Fibroblast of skin of back (primary cell): Measurements from ENCODE around the gene FRMD4A. TPM values are rescaled to one million over a fixed set of nuclear protein-coding genes. Genes with fewer than 3 reads are reported as not detected.

Source experiments
- DNase-seq: peaks from one replicate; pipeline ENCODE4 v3.0.0-alpha.2; 2013
- polyA plus RNA-seq, 2 experiments: library from polyadenylated mRNA; unstranded; fragments of 120-200 nt; gene quantifications; one replicate each; pipeline ENCODE4 v1.2.1, GENCODE V29; 2013; ENCODE audit not compliant: insufficient read length in 2 of 2

The FRMD4A gene
- polyA plus RNA-seq (2013, experiment 1 of 2; ENCODE audit: insufficient read length): 63.3 TPM
- polyA plus RNA-seq (2013, experiment 2 of 2; ENCODE audit: insufficient read length): 60.3 TPM

- no peak for DNase-seq
Measured at GRCh38 chr10:14330388-14331061, at the start of gene FRMD4A. TSS of gene FRMD4A (minus strand) at chr10:14330924.

- no peak for DNase-seq
Measured at GRCh38 chr10:14379556-14380280, 49.0 kb upstream of the FRMD4A start.

DNA sequence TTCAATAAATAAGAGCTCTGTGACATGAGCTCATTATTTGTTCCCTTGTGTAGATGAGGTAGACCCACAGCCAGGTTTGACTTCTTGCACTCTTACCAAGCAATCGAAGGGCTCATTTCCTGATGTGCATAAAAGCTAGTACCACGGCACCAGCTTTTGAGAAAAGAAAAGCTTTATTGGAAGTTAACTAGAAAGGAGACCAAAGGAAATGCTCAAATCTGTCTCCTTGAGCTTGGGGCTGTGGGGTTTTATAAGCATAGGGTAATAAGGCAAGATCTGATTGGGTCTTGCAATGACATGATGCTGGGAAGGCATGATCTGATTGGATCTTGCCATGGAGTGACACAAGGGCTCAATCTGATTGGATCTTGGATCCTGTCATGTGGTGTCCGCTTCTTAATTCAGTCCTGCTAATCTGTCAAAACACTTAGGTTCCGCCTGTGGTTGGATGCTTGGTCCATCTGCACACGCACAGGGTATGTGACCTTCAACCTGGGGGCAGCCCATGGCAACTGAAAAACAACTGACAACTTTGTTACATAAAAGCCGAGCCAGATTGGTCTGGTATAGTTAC is 47.8 kb upstream of the FRMD4A start:
- DNase-seq: no peak

- DNase-seq: no peak
Measured at GRCh38 chr10:14377591-14378175, 47.0 kb upstream of the FRMD4A start.

DNA sequence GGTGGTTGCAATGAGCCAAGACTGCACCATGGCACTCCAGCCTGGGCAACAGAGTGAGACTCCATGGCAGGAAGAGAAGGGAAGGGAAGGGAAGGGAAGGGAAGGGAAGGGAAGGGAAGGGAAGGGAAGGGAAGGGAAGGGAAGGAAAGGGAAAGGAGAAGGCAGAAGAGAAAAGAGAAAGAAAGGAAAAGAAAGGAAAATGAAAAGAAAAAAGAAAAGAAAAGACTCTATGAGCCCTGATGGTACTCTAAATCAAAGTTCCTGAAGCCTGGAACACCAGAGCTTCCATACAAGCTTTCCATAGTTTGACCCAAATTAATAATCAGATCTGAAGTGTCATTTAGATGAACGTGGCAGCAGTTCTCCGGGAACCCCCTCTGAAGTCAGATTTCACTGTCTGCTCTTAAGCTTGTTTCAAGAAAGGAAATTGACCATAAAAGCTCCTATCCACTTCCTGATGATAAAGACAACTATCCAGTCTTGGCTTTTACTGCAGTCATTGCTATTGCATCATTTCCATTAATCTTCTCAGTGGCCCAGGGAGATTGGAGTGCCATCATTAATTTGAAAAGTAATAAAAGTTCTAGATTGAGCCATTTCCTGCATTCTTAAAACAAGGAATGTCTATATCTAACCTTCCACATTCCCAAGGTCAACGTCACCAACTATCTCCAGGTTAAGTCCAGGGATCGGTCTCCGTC is 44.2 kb upstream of the FRMD4A start:
- DNase-seq: no peak

- no peak for DNase-seq
Measured at GRCh38 chr10:14372606-14373005, 41.9 kb upstream of the FRMD4A start.

GRCh38 chr10:14371581-14371980 is 40.9 kb upstream of the FRMD4A start:
- no peak for DNase-seq

GRCh38 chr10:14370894-14371293 is 40.2 kb upstream of the FRMD4A start:
- no peak for DNase-seq

DNA sequence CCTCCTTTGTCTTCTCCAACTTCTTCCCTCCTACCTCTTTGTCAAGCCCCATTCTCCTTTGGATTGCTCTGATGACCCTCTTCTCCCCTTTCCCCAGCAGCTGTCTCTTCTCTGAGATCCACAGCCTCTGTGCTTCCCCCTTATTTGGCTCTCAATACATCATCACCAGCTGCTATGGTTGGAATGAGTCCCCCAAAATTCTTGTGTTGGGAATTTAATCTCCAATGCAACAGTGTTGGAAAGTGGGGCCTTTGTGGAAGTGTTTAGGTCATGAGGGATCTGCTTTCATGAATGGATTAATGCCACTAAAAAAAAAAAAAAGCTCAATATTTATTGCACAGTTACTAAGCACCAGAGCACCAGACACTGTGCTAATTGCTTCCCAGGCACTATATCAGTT is 39.2 kb upstream of the FRMD4A start:
- no peak for DNase-seq

DNA sequence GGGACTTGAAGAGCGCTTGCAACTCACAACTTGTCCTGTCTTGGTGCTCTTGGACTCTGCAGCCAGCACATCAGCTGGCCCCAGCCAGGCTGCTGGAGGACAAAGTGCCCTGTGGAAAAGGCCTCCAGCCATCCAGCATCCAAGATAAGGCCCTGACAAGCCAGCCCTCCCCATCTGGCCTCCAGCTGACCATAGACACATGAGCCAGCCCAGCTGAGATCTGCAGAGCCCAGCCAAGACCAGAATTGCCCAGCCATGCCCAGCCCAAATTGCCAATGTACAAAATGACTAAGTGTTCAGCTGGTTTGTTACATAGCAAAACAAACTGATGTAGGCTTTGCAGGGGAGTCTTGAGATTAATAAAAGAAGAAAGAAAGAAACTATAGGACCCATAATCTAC is 36.0 kb upstream of the FRMD4A start:
- no peak for DNase-seq

DNA sequence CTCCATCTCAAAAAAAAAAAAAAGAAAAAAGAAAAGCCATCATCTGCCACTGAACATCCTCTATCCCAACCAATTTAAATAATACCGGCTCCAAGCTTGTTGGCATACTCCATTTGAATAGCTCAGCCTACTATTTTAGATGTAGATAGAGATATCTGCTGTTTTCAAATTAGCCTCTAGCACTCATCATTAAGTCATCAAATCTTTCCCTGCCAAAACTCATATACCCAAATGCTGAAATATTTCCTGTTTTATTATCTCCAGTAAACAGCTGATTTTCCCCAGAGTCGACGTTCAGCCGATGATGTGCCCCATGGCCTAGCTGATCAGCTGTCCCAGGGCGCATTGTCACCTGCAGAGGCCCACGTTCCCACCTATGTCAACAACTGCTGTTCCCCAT is 34.5 kb upstream of the FRMD4A start:
- no peak for DNase-seq

DNA sequence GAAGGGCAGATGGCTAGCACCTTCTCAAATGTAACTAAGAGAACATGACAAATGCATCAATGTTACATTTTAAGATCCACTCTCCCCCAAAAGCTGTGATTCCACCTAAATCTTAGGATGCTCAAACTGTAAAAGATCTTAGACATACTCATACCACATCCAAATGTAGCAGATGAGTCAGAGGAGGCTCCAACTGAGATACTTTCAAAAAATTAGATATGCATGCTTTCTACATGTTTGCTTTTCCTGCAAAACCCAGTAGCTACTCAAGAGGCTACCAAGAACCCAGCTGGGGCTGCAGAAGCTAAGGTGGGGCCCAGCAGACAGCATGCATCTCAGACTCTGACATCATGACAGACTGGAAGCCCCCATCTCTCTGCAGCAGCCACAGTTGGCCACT is 31.4 kb upstream of the FRMD4A start:
- DNase-seq: peak; percentile 56

DNA sequence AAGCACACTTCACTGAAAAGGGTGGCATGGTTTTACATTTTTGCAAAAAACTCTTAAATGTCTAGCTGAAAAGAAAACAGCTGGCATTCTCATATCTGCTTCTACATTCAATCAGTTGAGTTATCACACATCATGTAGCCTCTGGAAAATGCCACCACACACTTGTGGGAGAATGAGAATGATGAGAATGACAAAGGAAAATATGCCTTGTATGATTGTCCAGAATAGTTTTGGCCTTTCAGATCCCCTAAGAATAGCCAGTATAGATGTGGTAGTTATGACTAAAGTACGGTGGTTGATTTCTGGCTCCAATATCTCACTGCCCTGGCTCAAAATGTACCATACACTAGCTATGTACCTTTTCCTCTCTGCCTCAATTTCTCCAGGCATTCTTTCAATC is 30.2 kb upstream of the FRMD4A start:
- DNase-seq: peak; percentile 62

GRCh38 chr10:14360515-14360914 is 29.8 kb upstream of the FRMD4A start:
- DNase-seq: no peak

GRCh38 chr10:14358886-14359573 is 28.3 kb upstream of the FRMD4A start:
- DNase-seq: no peak

DNA sequence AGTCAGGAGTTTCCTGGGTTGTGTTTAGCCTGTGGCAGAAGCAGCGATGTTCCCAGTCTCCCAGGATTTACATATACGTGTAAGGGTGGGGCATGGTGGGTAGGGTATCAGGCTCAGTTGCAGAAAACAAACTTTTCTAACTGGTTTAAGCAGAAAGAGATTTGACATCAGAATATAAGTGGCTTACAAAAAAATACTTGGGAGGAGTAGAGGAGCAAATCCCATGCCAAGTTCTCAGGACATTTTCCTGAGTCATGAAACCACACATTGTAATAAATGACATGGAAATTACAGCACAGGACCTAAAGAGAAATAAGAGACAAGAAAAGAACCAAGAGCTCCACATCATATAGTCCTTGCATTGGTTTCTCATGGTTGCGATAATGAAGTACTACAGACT is 26.2 kb upstream of the FRMD4A start:
- peak; percentile 61 for DNase-seq

GRCh38 chr10:14355750-14356149 is 25.0 kb upstream of the FRMD4A start:
- no peak for DNase-seq

- DNase-seq: no peak
Measured at GRCh38 chr10:14353291-14353913, 22.7 kb upstream of the FRMD4A start.

DNA sequence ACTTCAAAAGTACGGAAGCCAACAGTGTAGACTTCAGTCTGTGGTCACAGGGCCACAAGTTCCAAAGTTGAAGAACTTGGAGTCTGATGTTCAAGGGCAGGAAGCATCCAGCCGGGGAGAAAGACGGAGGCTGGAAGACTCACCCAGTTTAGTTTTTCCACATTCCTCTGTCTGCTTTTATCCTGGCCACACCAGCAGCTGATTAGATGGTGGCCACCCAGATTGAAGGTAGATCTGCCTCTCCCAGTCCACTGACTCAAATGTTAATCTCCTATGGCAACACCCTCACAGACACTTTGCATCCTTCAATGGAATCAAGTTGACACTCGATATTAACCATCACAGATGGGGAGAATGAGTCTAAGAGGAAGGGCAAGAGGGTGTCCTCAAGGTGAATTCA is 19.3 kb upstream of the FRMD4A start:
- no peak for DNase-seq

DNA sequence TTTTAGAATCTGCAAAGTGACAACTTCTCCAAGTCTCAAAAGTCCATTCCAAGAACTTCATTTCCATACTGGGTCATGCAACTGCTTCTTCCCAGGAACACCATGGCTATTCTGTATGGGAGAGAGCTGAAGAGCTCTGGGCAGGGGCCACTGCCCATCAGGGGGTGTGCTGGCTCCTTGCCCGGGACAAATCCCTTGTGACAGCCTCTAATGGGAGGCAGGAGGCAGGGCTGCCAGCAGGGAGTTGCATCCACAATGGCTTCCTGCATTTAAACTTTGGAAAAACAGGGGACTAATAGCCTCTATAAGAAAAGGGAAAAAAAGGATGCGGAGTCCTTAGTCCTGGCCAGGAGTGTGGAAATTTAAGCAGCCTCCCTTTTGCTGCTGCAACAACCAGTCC is 18.4 kb upstream of the FRMD4A start:
- no peak for DNase-seq

GRCh38 chr10:14345262-14345661 is 14.5 kb upstream of the FRMD4A start:
- no peak for DNase-seq
